Measurements from ENCODE around the gene NOX4. TPM values are rescaled to one million over a fixed set of nuclear protein-coding genes. Genes with fewer than 3 reads are reported as not detected.

The NOX4 gene
- not detected for total RNA-seq

DNA sequence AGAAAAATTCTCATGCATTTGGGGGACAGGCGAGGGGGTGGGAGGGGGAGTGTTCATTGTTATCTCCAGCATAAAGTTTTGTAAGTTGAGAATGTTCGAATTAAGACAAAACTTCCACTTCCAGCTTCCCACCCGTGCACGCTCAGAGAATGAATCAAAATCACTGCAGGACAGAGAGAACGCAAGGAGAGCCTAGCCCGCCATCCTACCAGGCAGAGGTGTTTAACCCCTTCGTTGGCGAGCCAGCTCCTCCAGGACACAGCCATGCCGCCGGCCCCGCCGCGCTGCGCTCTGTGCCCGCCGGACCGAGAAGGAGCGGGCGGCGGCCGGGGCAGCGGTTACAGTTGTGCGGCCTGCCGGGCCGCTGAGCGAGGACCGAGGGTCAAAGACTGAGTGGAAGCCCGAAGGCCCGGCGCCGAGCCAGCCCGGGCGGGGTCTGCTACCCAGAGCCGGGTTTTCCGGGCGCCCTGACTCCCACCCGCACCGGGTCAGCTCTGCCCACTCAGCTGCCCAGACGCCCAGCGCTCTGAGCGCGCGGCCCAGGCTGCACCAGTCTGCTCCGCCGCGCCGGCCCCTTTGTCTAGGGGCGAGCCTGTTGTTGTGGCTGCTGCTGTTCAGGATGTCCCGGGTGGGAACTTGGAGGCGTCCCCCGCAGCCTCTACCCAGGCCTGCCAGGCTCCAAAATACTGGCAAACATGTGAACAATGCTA is at the start of gene NOX4:
NOX4 (minus strand) TSS at position 395 of the 710 bp plus-strand sequence; CDS start at position 266, 129 bp downstream.
- H3K4me1 ChIP-seq (ENCODE audit: insufficient read depth, low read length) = no peaks in the 10 kb centered on the region
- H3K27me3 ChIP-seq (ENCODE audit: insufficient read depth, low read length) = peaks cover 23% of the 10 kb centered on the region
- no peak within 1 kb of the TSS for H3K4me3 ChIP-seq (ENCODE audit: low read length)
- H3K9me3 ChIP-seq (ENCODE audit: low read depth, low read length) = no peaks in the 10 kb centered on the region

- Histone ChIP-seq H3K27me3 (ENCODE audit: insufficient read depth, low read length) (no peaks in the 10 kb centered on the region), H3K9me3 (ENCODE audit: low read depth, low read length) (no peaks in the 10 kb centered on the region), H3K4me1 (ENCODE audit: insufficient read depth, low read length) (no peaks in the 10 kb centered on the region), H3K4me3 (ENCODE audit: low read length) (no peak overlapping the region)
Measured at GRCh38 chr11:89540826-89541225, 49.7 kb upstream of the NOX4 start.

DNA sequence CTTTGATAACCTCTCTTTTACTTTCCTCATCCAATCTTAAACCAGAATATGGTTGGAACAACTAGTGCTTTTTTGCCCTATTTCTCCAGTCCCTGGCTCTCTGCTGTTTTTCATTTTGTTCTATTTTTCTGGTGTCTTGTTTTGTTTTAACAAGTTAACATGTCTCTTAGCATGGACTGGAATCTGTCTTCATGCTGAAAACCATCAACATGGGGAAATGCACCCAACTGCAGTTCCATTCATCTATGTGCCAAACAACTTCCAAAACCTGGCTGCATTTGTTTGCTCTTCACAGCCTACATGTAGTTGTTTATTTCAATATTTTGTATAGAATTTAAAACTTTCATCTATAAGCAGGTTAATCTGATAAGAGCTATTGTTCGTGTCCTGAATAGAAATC is 46.8 kb upstream of the NOX4 start:
- H3K9me3 ChIP-seq (ENCODE audit: low read depth, low read length) = no peaks in the 10 kb centered on the region

DNA sequence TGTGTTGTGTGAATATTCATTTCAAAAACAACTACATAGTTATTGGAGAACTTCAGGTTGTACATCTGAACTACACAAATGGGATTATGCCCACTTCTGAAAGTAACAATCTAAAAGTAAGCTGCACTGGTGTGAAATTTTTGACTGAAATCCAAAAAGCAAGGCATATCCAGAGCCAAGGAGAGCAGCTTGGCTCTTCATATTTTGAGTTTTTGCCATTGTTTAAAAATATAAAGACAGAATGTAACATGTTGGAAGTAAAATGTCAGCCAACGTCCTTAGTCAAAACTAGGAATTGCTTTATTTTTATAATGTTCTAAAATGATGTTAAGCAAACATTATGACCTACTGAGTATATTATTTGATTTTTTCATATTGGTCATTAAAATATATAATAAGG is 45.8 kb upstream of the NOX4 start:
- Histone ChIP-seq H3K4me1 (ENCODE audit: insufficient read depth, low read length) (no peaks in the 10 kb centered on the region), H3K4me3 (ENCODE audit: low read length) (no peak overlapping the region)

More for the DNA sequence above, 46.8 kb upstream of the NOX4 start:
- H3K27me3 ChIP-seq (ENCODE audit: insufficient read depth, low read length) = no peaks in the 10 kb centered on the region
- no peak overlapping the region for H3K4me3 ChIP-seq (ENCODE audit: low read length)
- H3K4me1 ChIP-seq (ENCODE audit: insufficient read depth, low read length) = no peaks in the 10 kb centered on the region

DNA sequence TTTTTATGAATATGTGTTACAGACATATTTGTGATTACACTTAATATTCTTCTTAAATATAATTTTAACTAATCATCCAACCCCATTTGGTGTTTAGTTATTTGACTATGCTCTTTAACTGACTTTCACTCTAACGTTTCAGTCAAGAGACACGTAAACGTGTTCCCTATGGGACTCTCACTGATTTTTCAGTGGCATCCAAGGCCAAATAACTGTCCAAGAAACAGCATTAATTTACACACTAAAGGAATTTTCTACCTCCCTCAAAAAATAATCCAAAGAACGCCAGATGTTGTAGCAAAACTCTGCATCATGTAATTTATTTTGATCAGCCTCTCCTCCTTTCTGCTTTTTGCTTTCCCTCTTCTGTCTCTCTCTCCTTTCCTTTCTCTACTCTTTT is 44.0 kb upstream of the NOX4 start:
- H3K9me3 ChIP-seq (ENCODE audit: low read depth, low read length) = no peaks in the 10 kb centered on the region
- H3K27me3 ChIP-seq (ENCODE audit: insufficient read depth, low read length) = no peaks in the 10 kb centered on the region
- no peaks in the 10 kb centered on the region for H3K4me1 ChIP-seq (ENCODE audit: insufficient read depth, low read length)
- no peak overlapping the region for H3K4me3 ChIP-seq (ENCODE audit: low read length)

More for the DNA sequence above, 45.8 kb upstream of the NOX4 start:
- H3K27me3 ChIP-seq (ENCODE audit: insufficient read depth, low read length) = no peaks in the 10 kb centered on the region
- no peaks in the 10 kb centered on the region for H3K9me3 ChIP-seq (ENCODE audit: low read depth, low read length)

- Histone ChIP-seq H3K27me3 (ENCODE audit: insufficient read depth, low read length) (no peaks in the 10 kb centered on the region), H3K4me3 (ENCODE audit: low read length) (no peak overlapping the region), H3K4me1 (ENCODE audit: insufficient read depth, low read length) (no peaks in the 10 kb centered on the region), H3K9me3 (ENCODE audit: low read depth, low read length) (no peaks in the 10 kb centered on the region)
Measured at GRCh38 chr11:89529626-89530380, 38.6 kb upstream of the NOX4 start.

DNA sequence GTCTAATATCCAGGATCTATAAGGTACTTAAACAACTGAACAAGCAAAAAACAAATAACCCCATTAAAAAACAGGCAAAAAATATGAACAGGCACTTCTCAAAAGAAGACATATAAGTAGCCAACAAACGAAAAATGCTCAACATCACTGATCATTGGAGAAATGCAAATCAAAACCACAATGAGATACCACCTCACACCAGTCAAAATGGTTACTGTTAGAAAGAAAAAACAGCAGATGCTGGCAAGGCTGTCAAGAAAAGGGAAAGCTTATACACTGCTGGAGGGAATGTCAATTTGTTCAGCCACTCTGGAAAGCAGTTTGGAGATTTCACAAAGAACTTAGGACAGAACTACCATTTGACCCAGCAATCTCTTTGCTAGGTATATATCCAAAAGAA is 30.6 kb upstream of the NOX4 start:
- H3K4me1 ChIP-seq (ENCODE audit: insufficient read depth, low read length) = no peaks in the 10 kb centered on the region
- H3K9me3 ChIP-seq (ENCODE audit: low read depth, low read length) = no peaks in the 10 kb centered on the region
- no peaks in the 10 kb centered on the region for H3K27me3 ChIP-seq (ENCODE audit: insufficient read depth, low read length)
- no peak overlapping the region for H3K4me3 ChIP-seq (ENCODE audit: low read length)

GRCh38 chr11:89521294-89521693 is 30.1 kb upstream of the NOX4 start:
- no peak overlapping the region for H3K4me3 ChIP-seq (ENCODE audit: low read length)
- no peaks in the 10 kb centered on the region for H3K9me3 ChIP-seq (ENCODE audit: low read depth, low read length)

GRCh38 chr11:89516496-89516895 is 25.3 kb upstream of the NOX4 start:
- Histone ChIP-seq H3K4me1 (ENCODE audit: insufficient read depth, low read length) (no peaks in the 10 kb centered on the region), H3K4me3 (ENCODE audit: low read length) (no peak overlapping the region), H3K9me3 (ENCODE audit: low read depth, low read length) (no peaks in the 10 kb centered on the region), H3K27me3 (ENCODE audit: insufficient read depth, low read length) (no peaks in the 10 kb centered on the region)

More at GRCh38 chr11:89521294-89521693, 30.1 kb upstream of the NOX4 start:
- Histone ChIP-seq H3K27me3 (ENCODE audit: insufficient read depth, low read length) (no peaks in the 10 kb centered on the region), H3K4me1 (ENCODE audit: insufficient read depth, low read length) (no peaks in the 10 kb centered on the region)

DNA sequence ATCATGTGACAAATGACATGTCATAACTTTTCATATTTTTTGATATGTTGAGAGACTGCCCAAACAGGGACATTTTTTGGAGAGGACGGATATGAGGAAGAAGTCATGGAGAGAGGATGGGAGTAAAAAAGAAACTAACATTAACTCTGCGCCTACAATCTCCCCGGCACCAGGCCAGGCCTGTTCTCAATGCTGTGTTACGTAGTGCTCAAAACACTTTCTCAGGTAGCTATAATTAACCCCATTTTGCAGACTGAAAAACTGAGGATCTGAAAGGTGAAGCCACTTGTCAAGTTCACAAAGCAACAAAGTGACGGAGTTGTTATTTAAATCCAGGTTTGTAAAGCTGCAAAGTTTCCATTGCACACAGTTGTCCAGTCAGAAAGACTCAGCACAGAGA is 17.4 kb upstream of the NOX4 start:
- Histone ChIP-seq H3K9me3 (ENCODE audit: low read depth, low read length) (no peaks in the 10 kb centered on the region), H3K27me3 (ENCODE audit: insufficient read depth, low read length) (no peaks in the 10 kb centered on the region), H3K4me3 (ENCODE audit: low read length) (no peak overlapping the region), H3K4me1 (ENCODE audit: insufficient read depth, low read length) (no peaks in the 10 kb centered on the region)

DNA sequence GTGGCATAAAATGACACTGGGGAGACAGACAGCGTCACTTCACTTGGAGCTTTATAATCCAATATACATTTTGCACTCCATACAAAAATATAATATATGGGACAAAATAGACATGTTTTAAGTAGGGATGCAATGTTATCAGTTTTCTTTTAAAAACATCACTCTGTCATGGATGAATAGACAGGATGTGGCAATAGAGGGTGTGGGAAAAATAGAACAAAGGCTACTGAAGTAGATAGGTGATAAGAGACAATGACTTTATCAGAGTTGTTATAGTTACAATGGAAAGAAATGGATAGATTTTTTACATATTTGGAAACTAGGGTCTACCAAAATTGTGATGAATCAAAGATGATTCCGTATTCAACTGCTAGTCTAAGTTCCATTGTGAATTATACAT is 13.1 kb upstream of the NOX4 start:
- Histone ChIP-seq H3K4me1 (ENCODE audit: insufficient read depth, low read length) (no peaks in the 10 kb centered on the region), H3K9me3 (ENCODE audit: low read depth, low read length) (no peaks in the 10 kb centered on the region), H3K4me3 (ENCODE audit: low read length) (no peak overlapping the region), H3K27me3 (ENCODE audit: insufficient read depth, low read length) (no peaks in the 10 kb centered on the region)

GRCh38 chr11:89503422-89503821 is 12.2 kb upstream of the NOX4 start:
- Histone ChIP-seq H3K27me3 (ENCODE audit: insufficient read depth, low read length) (no peaks in the 10 kb centered on the region), H3K4me1 (ENCODE audit: insufficient read depth, low read length) (no peaks in the 10 kb centered on the region), H3K9me3 (ENCODE audit: low read depth, low read length) (no peaks in the 10 kb centered on the region), H3K4me3 (ENCODE audit: low read length) (no peak overlapping the region)

GRCh38 chr11:89502301-89502700 is 11.1 kb upstream of the NOX4 start:
- Histone ChIP-seq H3K4me1 (ENCODE audit: insufficient read depth, low read length) (no peaks in the 10 kb centered on the region), H3K9me3 (ENCODE audit: low read depth, low read length) (no peaks in the 10 kb centered on the region), H3K27me3 (ENCODE audit: insufficient read depth, low read length) (no peaks in the 10 kb centered on the region), H3K4me3 (ENCODE audit: low read length) (no peak overlapping the region)

GRCh38 chr11:89500336-89500735 is 9.2 kb upstream of the NOX4 start:
- no peak overlapping the region for H3K4me3 ChIP-seq (ENCODE audit: low read length)
- no peaks in the 10 kb centered on the region for H3K9me3 ChIP-seq (ENCODE audit: low read depth, low read length)
- H3K4me1 ChIP-seq (ENCODE audit: insufficient read depth, low read length) = no peaks in the 10 kb centered on the region
- no peaks in the 10 kb centered on the region for H3K27me3 ChIP-seq (ENCODE audit: insufficient read depth, low read length)

DNA sequence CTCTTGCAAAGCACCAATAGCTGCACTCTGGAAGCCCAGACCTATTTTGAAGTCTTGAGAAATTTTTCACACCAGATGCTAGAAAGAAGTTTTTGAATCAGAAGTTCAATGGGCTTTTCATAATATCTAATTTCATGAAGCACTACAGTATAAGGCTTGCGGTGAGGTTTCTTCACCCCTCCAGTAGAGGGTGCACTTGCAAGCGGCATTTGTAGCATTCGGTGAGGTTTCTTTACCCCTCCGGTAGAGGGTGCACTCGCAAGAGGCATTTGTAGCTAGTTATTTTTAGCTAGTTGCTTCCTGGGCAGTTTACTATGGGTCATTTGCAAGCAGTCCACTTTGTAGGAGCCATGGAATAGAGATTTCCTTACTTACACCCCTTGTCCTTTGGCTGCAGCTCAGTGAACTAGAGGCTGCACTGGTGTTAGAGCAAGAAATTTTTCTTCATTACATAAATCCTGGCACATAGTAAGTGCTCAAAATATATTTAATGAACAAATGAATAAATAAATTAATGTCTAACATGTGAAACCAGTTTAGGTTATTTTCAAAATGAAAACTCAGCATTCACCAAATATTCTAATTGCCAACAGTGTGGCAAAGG is 7.8 kb upstream of the NOX4 start:
- Histone ChIP-seq H3K9me3 (ENCODE audit: low read depth, low read length) (no peaks in the 10 kb centered on the region), H3K4me1 (ENCODE audit: insufficient read depth, low read length) (no peaks in the 10 kb centered on the region), H3K27me3 (ENCODE audit: insufficient read depth, low read length) (no peaks in the 10 kb centered on the region), H3K4me3 (ENCODE audit: low read length) (no peak overlapping the region)
